ENCODE measurements around the gene ZFP92.

ZFP92 gene

DNA sequence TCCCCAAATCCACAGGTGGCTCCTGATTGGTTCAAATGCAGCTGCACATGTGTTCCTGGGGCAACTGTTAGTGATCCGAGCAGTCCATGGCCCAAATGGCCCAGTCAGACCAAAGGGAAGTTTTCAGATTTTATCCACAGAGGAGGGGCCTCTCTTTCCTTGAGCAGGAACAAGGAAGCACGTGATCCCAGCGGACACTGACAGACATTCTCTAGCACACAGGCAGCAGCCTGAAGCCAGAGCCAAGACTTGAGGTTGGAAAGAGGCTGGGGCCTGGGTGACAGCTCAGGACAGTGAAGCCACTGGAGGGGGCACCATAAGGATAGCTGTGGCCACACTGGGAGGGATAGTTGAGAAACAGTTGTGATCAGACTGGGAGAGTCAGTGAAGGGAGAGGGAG lies 3.5 kb upstream of the ZFP92 start:
- no CpG with 5 or more reads among the region's 3 CpGs for WGBS (ENCODE audit: extremely low coverage, insufficient coverage, insufficient read length)
- Histone ChIP-seq H3K4ac (ENCODE audit: low read depth, low read length) (no peak overlapping the region), H3K27ac (ENCODE audit: low read depth, low read length) (no peak overlapping the region), H2BK5ac (ENCODE audit: low read depth, low read length, poor library complexity) (no peak overlapping the region), H3K36me3 (ENCODE audit: control insufficient read depth in 1 of 2, insufficient read depth in 2 of 2, low read length in 2 of 2) (no peaks in the 10 kb centered on the region), H3K9ac (ENCODE audit: low read length) (no peak overlapping the region), H3K9me3 (ENCODE audit: insufficient read depth, low read depth, low read length) (no peaks in the 10 kb centered on the region), H3K14ac (ENCODE audit: low read length) (no peak overlapping the region), H3K27me3 (ENCODE audit: insufficient read depth, low read length) (no peaks in the 10 kb centered on the region), H3K79me1 (ENCODE audit: low read length) (peaks cover 1% of the 10 kb centered on the region), H4K91ac (ENCODE audit: low read depth, low read length) (no peak overlapping the region), H2BK120ac (ENCODE audit: insufficient read depth, low read length, poor library complexity) (no peak overlapping the region), H3K4me3 (ENCODE audit: low read depth, low read length) (no peak overlapping the region), H3K4me2 (ENCODE audit: low read length) (no peak overlapping the region), H2AK5ac (ENCODE audit: low read length) (no peak overlapping the region), H3K4me1 (ENCODE audit: control insufficient read depth in 1 of 2, insufficient read depth in 2 of 2, low read length in 2 of 2) (peaks cover 13 to 17% of the 10 kb centered on the region in 2 experiments), H3K79me2 (ENCODE audit: control insufficient read depth, insufficient read depth, low read length, poor library complexity) (no peaks in the 10 kb centered on the region), H3K18ac (ENCODE audit: low read length) (no peak overlapping the region), H2BK12ac (ENCODE audit: low read length) (no peak overlapping the region), H4K12ac (ENCODE audit: low read depth, low read length) (no peak overlapping the region), H4K8ac (ENCODE audit: low read depth, low read length) (no peak overlapping the region), H2AFZ (ENCODE audit: insufficient read depth, low read length, poor library complexity) (no peak overlapping the region), H3K23ac (ENCODE audit: low read length) (no peak overlapping the region)
- DNase-seq: no peak

- H3K79me1 ChIP-seq (ENCODE audit: low read length): peaks cover 1% of the 10 kb centered on the region
- no peak overlapping the region for H3K23ac ChIP-seq (ENCODE audit: low read length)
- H2BK12ac ChIP-seq (ENCODE audit: low read length): no peak overlapping the region
- H3K4me2 ChIP-seq (ENCODE audit: low read length): no peak overlapping the region
- no peaks in the 10 kb centered on the region for H3K27me3 ChIP-seq (ENCODE audit: insufficient read depth, low read length)
- no peak overlapping the region for H3K4me3 ChIP-seq (ENCODE audit: low read depth, low read length)
- no peak overlapping the region for H2AFZ ChIP-seq (ENCODE audit: insufficient read depth, low read length, poor library complexity)
- H2AK5ac ChIP-seq (ENCODE audit: low read length): no peak overlapping the region
- no peak overlapping the region for H3K14ac ChIP-seq (ENCODE audit: low read length)
- H2BK120ac ChIP-seq (ENCODE audit: insufficient read depth, low read length, poor library complexity): no peak overlapping the region
- no peaks in the 10 kb centered on the region for H3K79me2 ChIP-seq (ENCODE audit: control insufficient read depth, insufficient read depth, low read length, poor library complexity)
- no peak overlapping the region for H3K18ac ChIP-seq (ENCODE audit: low read length)
- H3K4ac ChIP-seq (ENCODE audit: low read depth, low read length): no peak overlapping the region
- H3K36me3 ChIP-seq (ENCODE audit: control insufficient read depth in 1 of 2, insufficient read depth in 2 of 2, low read length in 2 of 2): no peaks in the 10 kb centered on the region
- H3K27ac ChIP-seq (ENCODE audit: low read depth, low read length): no peak overlapping the region
- no peak overlapping the region for H4K12ac ChIP-seq (ENCODE audit: low read depth, low read length)
- peaks cover 13 to 17% of the 10 kb centered on the region in 2 experiments for H3K4me1 ChIP-seq (ENCODE audit: control insufficient read depth in 1 of 2, insufficient read depth in 2 of 2, low read length in 2 of 2)
- H3K9me3 ChIP-seq (ENCODE audit: insufficient read depth, low read depth, low read length): no peaks in the 10 kb centered on the region
- H2BK5ac ChIP-seq (ENCODE audit: low read depth, low read length, poor library complexity): no peak overlapping the region
- no peak overlapping the region for H4K91ac ChIP-seq (ENCODE audit: low read depth, low read length)
- DNase-seq: no peak
- WGBS (ENCODE audit: extremely low coverage, insufficient coverage, insufficient read length): no CpG with 5 or more reads among the region's 10 CpGs
- H4K8ac ChIP-seq (ENCODE audit: low read depth, low read length): no peak overlapping the region
- no peak overlapping the region for H3K9ac ChIP-seq (ENCODE audit: low read length)
Observed at GRCh38 chrX:153408221-153408721, 3.0 kb upstream of the ZFP92 start.

- Histone ChIP-seq H3K79me1 (ENCODE audit: low read length) (peaks cover 1% of the 10 kb centered on the region), H3K4me3 (ENCODE audit: low read depth, low read length) (no peak overlapping the region), H3K9me3 (ENCODE audit: insufficient read depth, low read depth, low read length) (no peaks in the 10 kb centered on the region), H2BK5ac (ENCODE audit: low read depth, low read length, poor library complexity) (no peak overlapping the region), H3K18ac (ENCODE audit: low read length) (no peak overlapping the region), H3K4me1 (ENCODE audit: control insufficient read depth in 1 of 2, insufficient read depth in 2 of 2, low read length in 2 of 2) (peaks cover 13 to 17% of the 10 kb centered on the region in 2 experiments), H3K27ac (ENCODE audit: low read depth, low read length) (no peak overlapping the region), H3K27me3 (ENCODE audit: insufficient read depth, low read length) (no peaks in the 10 kb centered on the region), H3K4ac (ENCODE audit: low read depth, low read length) (no peak overlapping the region), H4K91ac (ENCODE audit: low read depth, low read length) (no peak overlapping the region), H3K4me2 (ENCODE audit: low read length) (no peak overlapping the region), H4K8ac (ENCODE audit: low read depth, low read length) (no peak overlapping the region), H2AK5ac (ENCODE audit: low read length) (no peak overlapping the region), H3K23ac (ENCODE audit: low read length) (no peak overlapping the region), H2BK120ac (ENCODE audit: insufficient read depth, low read length, poor library complexity) (no peak overlapping the region), H3K14ac (ENCODE audit: low read length) (no peak overlapping the region), H2AFZ (ENCODE audit: insufficient read depth, low read length, poor library complexity) (no peak overlapping the region), H2BK12ac (ENCODE audit: low read length) (no peak overlapping the region), H3K79me2 (ENCODE audit: control insufficient read depth, insufficient read depth, low read length, poor library complexity) (no peaks in the 10 kb centered on the region), H3K36me3 (ENCODE audit: control insufficient read depth in 1 of 2, insufficient read depth in 2 of 2, low read length in 2 of 2) (no peaks in the 10 kb centered on the region), H4K12ac (ENCODE audit: low read depth, low read length) (no peak overlapping the region), H3K9ac (ENCODE audit: low read length) (no peak overlapping the region)
- DNase-seq: no peak
- WGBS (ENCODE audit: extremely low coverage, insufficient coverage, insufficient read length): no CpG with 5 or more reads among the region's 12 CpGs
Observed at GRCh38 chrX:153408871-153409351, 2.4 kb upstream of the ZFP92 start.

- no peak overlapping the region for H3K14ac ChIP-seq (ENCODE audit: low read length)
- H2AK5ac ChIP-seq (ENCODE audit: low read length): no peak overlapping the region
Observed at GRCh38 chrX:153409414-153410101, 1.7 kb upstream of the ZFP92 start.

More at GRCh38 chrX:153409414-153410101, 1.7 kb upstream of the ZFP92 start:
- no peak overlapping the region for H4K8ac ChIP-seq (ENCODE audit: low read depth, low read length)
- H3K27me3 ChIP-seq (ENCODE audit: insufficient read depth, low read length): no peaks in the 10 kb centered on the region
- no peaks in the 10 kb centered on the region for H3K36me3 ChIP-seq (ENCODE audit: control insufficient read depth in 1 of 2, insufficient read depth in 2 of 2, low read length in 2 of 2)
- no peak overlapping the region for H2BK120ac ChIP-seq (ENCODE audit: insufficient read depth, low read length, poor library complexity)
- no peak overlapping the region for H2BK5ac ChIP-seq (ENCODE audit: low read depth, low read length, poor library complexity)
- no peak overlapping the region for H3K4ac ChIP-seq (ENCODE audit: low read depth, low read length)
- H4K12ac ChIP-seq (ENCODE audit: low read depth, low read length): no peak overlapping the region
- no peak overlapping the region for H3K4me2 ChIP-seq (ENCODE audit: low read length)
- no peak overlapping the region for H3K18ac ChIP-seq (ENCODE audit: low read length)
- H3K23ac ChIP-seq (ENCODE audit: low read length): no peak overlapping the region
- no peak overlapping the region for H3K4me3 ChIP-seq (ENCODE audit: low read depth, low read length)
- no peak overlapping the region for H4K91ac ChIP-seq (ENCODE audit: low read depth, low read length)
- WGBS (ENCODE audit: extremely low coverage, insufficient coverage, insufficient read length): no CpG with 5 or more reads among the region's 30 CpGs
- no peaks in the 10 kb centered on the region for H3K79me2 ChIP-seq (ENCODE audit: control insufficient read depth, insufficient read depth, low read length, poor library complexity)
- H3K9ac ChIP-seq (ENCODE audit: low read length): no peak overlapping the region
- H3K27ac ChIP-seq (ENCODE audit: low read depth, low read length): no peak overlapping the region
- H3K79me1 ChIP-seq (ENCODE audit: low read length): peaks cover 1% of the 10 kb centered on the region
- peak in 1 of 2 donors; percentile 4 for DNase-seq
- peaks cover 13 to 17% of the 10 kb centered on the region in 2 experiments for H3K4me1 ChIP-seq (ENCODE audit: control insufficient read depth in 1 of 2, insufficient read depth in 2 of 2, low read length in 2 of 2)
- H3K9me3 ChIP-seq (ENCODE audit: insufficient read depth, low read depth, low read length): no peaks in the 10 kb centered on the region
- no peak overlapping the region for H2AFZ ChIP-seq (ENCODE audit: insufficient read depth, low read length, poor library complexity)
- H2BK12ac ChIP-seq (ENCODE audit: low read length): no peak overlapping the region
